Measurements from ENCODE around the gene CD81. TPM values are rescaled to one million over a fixed set of nuclear protein-coding genes. Genes with fewer than 3 reads are reported as not detected.
"Not testable (repeated sequence)": the region's sequence is repeated elsewhere in the genome, so short reads cannot be mapped to it uniquely, and the experiment has no call there.

CD81 gene, protein sequence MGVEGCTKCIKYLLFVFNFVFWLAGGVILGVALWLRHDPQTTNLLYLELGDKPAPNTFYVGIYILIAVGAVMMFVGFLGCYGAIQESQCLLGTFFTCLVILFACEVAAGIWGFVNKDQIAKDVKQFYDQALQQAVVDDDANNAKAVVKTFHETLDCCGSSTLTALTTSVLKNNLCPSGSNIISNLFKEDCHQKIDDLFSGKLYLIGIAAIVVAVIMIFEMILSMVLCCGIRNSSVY
- total RNA-seq: 100 to 1,000 TPM; 616 to 784 TPM
- long read RNA-seq, donor 1, transcript CD81-204 (5 exons, 940 nt): minor isoform, 6 of 223 reads
- long read RNA-seq, donor 1, transcript CD81-207 (6 exons, 890 nt): minor isoform, 7 of 223 reads
- long read RNA-seq, donor 1, transcript CD81-201 (8 exons, 1,520 nt): major isoform, 185 of 223 reads
- long read RNA-seq, donor 1, partial matches to known transcripts: 21 of 223 reads
- long read RNA-seq, donor 1, other reads (novel, unspliced or antisense): 4 of 223 reads
- long read RNA-seq, donor 2, transcript CD81-207 (6 exons, 890 nt): minor isoform, 14 of 83 reads
- long read RNA-seq, donor 2, transcript CD81-204 (5 exons, 940 nt): minor isoform, 6 of 83 reads
- long read RNA-seq, donor 2, transcript CD81-201 (8 exons, 1,520 nt): major isoform, 18 of 83 reads
- long read RNA-seq, donor 2, partial matches to known transcripts: 13 of 83 reads
- long read RNA-seq, donor 2, other reads (novel, unspliced or antisense): 30 of 83 reads

- peak; percentile 87 for DNase-seq (ENCODE audit: low spot score)
- intact Hi-C loops (cut with DNase I): no loop called here
Measured at GRCh38 chr11:2376751-2377451, at the start of gene CD81. CD81 (plus strand) TSS chr11:2377310; CDS start chr11:2377550, 240 bp downstream.

GRCh38 chr11:2328021-2328420 lies 49.1 kb upstream of the CD81 start:
- no peak for DNase-seq (ENCODE audit: low spot score)
- intact Hi-C loops (cut with DNase I): no loop called here

DNA sequence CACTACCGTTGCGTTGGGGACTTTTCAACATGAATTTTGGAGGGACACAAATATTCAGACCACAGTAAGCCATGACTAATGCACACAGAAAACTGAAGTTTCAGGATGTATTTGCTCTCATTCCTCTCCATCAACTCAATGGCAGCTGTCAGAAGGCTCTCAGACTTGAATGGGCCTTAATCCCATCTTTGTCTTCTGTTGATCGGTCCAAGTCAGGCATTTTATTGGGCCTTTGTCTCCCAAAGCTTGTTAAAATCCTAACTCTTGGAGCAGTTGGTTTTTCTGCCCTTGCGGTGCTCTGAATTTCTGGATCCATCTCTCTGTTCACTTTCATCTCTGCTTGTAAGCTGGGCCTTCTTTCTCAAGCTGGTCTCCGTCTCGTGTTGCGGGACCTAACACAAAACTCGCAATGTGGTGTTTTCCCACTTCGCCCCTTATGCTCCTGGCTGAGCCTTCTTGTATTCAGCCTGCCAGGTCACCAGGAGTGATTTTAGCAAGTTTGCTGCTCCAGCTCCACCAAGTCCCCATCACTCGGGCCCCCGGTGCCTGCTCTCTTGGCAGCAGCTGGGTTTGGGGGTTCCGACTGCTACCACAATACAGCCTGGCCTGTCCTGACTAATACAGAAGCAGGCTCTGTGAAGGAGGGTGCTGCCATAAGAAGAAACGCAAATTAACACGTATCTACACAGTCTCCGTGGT lies 48.3 kb upstream of the CD81 start:
- DNase-seq (ENCODE audit: low spot score): no peak
- intact Hi-C loops (cut with DNase I): no loop called here

GRCh38 chr11:2329551-2329950 lies 47.6 kb upstream of the CD81 start:
- no peak for DNase-seq (ENCODE audit: low spot score)
- intact Hi-C loops (cut with DNase I): no loop called here

GRCh38 chr11:2330696-2331095 lies 46.4 kb upstream of the CD81 start:
- intact Hi-C loops (cut with DNase I): no loop called here
- no peak for DNase-seq (ENCODE audit: low spot score)

DNA sequence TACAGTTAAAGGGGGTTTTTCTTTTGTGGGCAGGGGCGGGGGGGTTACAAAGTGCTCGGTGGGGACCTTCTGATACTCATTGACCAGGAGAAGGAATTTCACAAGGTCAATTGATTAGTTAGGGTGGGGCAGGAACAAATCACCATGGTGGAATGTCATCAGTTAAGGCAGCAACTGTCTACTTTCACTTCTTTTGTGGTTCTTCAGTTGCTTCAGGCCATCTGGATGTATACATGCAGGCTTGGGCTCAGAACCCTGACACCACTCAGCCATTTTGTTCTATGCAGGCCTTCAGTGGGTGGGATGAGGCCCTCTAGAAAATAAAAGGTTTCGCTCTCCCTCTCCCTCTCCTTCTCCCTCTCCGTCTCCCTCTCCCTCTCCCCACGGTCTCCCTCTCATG lies 45.7 kb upstream of the CD81 start:
- DNase-seq (ENCODE audit: low spot score): no peak
- intact Hi-C loops (cut with DNase I): no loop called here

- DNase-seq (ENCODE audit: low spot score); intact Hi-C loops (cut with DNase I): not testable (repeated sequence)
Measured at GRCh38 chr11:2332569-2332968, 44.5 kb upstream of the CD81 start.

DNA sequence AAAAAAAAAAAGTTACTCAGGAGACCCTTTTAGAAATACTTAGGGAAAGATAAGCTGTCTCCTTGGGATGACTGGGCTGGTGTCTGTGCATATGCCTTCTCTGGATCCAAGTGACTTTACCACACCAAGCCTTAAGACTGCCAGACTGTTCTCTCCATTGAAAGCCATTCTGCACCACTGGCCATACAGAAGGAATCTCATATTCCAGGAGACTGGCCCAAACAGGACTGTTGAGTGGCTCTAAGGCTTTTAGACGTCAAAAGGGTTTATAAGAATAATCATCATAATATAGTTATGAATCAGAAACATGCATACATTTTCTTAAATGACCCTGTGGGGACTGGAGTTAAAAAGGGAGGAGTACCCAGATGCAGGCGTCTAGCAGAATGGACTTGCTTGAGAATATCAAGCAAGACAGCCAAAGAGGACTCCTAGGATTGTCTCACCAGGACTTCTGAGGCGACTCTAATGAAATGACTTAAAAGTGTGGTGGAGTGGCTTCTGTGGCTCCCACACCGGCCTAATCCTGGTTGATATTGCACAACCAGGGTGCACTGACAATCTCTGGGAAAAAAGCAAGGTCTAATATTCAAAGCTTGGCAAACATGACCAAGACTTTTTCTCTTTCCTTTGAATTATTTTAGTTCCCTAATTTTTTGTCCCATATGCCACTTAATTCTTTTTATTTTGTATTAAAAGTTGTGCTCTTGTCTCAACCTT lies 43.5 kb upstream of the CD81 start:
- intact Hi-C loops (cut with DNase I); DNase-seq (ENCODE audit: low spot score): not testable (repeated sequence)

DNA sequence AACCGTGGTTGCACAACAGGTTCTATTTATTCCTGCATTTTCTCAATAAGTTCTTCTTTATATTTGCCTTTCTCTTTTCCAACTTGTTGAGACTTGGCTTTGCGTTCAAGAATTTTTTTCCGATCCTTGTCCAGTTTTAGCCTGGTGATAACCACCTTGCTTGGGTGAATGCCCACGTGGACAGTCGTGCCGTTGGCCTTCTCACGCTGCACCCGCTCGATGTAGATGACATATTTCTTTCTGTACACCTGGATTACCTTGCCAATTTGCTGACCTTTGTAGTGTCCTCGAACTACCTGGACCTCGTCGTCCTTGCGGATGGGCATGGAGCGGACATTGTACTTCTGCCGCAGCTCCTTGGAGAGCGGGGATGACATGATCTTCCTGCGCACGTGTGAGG lies 41.8 kb upstream of the CD81 start:
- DNase-seq (ENCODE audit: low spot score); intact Hi-C loops (cut with DNase I): not testable (repeated sequence)

GRCh38 chr11:2338760-2339159 lies 38.4 kb upstream of the CD81 start:
- intact Hi-C loops (cut with DNase I); DNase-seq (ENCODE audit: low spot score): not testable (repeated sequence)

DNA sequence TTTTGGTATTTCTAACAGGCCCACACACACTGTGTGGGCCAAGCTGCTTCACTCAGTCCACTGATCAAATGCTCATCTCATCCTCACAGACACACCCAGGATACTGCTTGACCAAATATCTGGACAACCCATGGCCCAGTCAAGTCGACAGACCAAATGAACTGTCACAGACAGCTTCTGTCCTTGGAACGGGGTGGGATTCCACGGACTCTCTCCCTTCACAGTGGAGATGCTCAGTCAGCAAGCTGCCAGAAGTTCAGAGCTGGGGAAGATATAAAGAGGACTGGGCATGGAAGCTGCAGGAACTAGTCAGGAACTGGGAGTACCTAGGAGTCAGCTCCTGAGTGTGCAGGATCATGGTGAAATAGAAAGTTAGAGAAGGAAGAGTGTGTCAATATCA lies 34.6 kb upstream of the CD81 start:
- intact Hi-C loops (cut with DNase I): no loop called here
- DNase-seq (ENCODE audit: low spot score): no peak

- no peak for DNase-seq (ENCODE audit: low spot score)
Measured at GRCh38 chr11:2342981-2343380, 34.1 kb upstream of the CD81 start.

GRCh38 chr11:2343502-2343901 lies 33.6 kb upstream of the CD81 start:
- intact Hi-C loops (cut with DNase I): no loop called here
- DNase-seq (ENCODE audit: low spot score): no peak

More at GRCh38 chr11:2342981-2343380, 34.1 kb upstream of the CD81 start:
- intact Hi-C loops (cut with DNase I): no loop called here

DNA sequence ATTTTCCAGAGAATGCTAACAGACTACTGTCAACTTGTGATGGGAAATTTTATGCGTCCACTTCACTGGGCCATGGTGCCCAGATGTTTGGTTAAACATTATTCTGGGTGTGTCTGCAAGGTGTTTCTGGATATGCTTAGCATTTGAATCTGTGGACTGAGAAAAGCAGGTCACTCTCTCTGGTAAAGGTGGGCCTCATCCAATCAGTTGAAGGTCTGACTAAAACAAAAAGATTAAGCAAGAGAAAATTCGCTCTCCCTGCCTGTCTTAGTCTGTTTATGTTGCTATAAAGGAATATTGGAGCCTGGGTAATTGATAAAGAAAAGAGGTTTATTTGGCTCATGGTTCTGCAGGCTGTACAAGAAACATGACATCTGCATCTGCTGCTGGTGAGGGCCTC lies 32.1 kb upstream of the CD81 start:
- intact Hi-C loops (cut with DNase I): no loop called here
- no peak for DNase-seq (ENCODE audit: low spot score)

GRCh38 chr11:2346014-2346413 lies 31.1 kb upstream of the CD81 start:
- no peak for DNase-seq (ENCODE audit: low spot score)
- intact Hi-C loops (cut with DNase I): no loop called here

DNA sequence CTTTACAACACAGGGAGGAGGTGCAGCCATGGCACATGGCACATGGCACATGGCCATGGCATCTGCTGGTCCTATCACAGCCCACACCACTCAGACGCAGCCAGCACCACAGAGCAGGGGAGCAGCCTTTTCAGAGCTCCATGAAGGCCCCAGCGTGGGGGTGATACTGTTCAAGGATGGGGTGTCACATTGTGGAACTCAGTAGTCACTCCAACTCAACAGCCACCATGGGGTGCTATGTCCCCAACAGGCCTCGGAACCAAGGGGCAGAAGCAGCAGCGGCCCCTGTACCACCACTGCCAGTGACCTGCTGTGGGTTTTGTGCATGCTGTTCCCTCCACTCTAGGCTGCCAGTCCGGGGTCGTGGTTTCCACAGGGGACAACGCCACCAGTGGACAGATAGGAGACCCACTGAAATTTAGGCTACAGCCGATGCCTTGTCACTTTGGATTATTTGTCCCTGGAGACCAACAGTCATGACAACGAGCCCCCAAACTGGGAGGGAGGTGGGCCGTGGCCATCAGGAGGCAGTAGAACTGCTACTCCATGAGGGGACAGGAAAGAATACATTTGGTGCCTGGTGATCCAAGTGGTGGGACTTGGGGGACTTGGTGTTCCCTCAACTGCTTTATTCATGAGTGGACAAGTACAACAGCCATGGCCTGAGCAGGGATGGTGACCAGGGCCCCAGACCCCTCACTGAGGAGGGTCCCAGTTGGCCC lies 30.4 kb upstream of the CD81 start:
- no peak for DNase-seq (ENCODE audit: low spot score)
- intact Hi-C loops (cut with DNase I): no loop called here

DNA sequence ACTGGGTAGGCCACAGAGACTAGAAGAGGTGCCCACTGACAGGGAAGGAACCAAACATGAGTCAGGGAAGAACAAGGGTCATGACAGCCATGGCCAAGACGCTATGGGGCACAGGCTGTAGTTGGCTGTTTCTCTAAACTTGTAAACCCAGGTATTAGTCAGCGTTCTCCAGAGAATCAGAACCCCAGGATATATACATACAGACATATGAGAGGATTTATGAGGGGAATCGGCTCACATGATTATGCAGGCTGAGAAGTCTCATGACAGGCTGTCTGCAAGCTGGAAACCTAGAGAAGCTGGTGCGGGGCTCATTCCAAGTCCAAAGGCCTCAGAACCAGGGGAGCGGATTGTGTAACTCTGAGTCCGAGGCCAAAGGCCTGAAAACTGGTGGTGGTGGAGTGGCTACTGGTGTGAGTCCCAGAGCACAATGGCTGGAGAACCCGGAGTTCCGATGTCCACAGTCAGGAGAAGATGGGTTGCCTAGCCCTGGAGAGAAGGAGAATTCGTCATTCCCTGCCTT lies 29.7 kb upstream of the CD81 start:
- intact Hi-C loops (cut with DNase I): no loop called here

DNA sequence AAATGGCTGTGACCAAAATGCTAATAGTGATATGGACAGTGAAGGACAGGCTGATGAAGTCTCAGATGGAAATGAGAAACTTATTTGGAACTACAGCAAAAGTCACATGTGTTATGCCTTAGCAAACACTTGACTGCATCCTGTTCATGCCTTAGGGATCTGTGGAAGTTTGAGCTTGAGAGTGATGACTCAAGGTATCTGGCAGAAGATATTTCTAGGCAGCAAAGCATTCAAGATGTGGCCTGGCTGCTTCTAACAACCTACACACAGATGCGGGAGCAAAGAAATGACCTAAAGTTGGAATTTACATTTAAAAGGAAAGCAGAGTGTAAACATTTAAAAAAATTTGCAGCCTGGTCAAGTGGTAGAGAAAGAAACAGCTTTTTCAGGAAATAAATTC lies 28.1 kb upstream of the CD81 start:
- intact Hi-C loops (cut with DNase I): no loop called here
- no peak for DNase-seq (ENCODE audit: low spot score)

More for the DNA sequence above, 29.7 kb upstream of the CD81 start:
- no peak for DNase-seq (ENCODE audit: low spot score)
